ENCODE measurements around the gene RBM33.
A peak's percentile ranks its signal among the peaks of the same experiment; 100 is the strongest.

The RBM33 gene, protein sequence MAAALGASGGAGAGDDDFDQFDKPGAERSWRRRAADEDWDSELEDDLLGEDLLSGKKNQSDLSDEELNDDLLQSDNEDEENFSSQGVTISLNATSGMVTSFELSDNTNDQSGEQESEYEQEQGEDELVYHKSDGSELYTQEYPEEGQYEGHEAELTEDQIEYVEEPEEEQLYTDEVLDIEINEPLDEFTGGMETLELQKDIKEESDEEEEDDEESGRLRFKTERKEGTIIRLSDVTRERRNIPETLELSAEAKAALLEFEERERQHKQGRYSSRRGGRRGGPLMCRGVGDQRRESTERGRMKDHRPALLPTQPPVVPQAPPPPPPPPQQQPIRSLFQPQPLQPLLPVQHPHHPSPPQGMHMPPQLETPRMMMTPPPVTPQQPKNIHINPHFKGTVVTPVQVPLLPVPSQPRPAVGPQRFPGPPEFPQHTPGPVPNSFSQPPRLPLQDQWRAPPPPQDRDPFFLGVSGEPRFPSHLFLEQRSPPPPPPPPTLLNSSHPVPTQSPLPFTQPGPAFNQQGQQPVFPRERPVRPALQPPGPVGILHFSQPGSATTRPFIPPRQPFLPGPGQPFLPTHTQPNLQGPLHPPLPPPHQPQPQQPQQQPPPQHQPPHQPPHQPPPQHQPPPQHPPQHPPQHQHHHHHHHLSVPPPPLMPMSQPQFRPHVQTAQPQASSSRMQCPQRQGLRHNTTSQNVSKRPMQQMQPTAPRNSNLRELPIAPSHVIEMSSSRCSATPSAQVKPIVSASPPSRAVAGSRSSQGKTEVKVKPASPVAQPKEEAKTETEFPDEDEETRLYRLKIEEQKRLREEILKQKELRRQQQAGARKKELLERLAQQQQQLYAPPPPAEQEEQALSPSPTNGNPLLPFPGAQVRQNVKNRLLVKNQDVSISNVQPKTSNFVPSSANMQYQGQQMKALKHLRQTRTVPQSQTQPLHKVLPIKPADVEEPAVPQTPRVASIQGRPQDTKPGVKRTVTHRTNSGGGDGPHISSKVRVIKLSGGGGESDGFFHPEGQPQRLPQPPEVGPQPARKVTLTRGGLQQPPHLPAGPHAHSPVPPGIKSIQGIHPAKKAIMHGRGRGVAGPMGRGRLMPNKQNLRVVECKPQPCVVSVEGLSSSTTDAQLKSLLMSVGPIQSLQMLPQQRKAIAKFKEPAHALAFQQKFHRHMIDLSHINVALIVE

DNA sequence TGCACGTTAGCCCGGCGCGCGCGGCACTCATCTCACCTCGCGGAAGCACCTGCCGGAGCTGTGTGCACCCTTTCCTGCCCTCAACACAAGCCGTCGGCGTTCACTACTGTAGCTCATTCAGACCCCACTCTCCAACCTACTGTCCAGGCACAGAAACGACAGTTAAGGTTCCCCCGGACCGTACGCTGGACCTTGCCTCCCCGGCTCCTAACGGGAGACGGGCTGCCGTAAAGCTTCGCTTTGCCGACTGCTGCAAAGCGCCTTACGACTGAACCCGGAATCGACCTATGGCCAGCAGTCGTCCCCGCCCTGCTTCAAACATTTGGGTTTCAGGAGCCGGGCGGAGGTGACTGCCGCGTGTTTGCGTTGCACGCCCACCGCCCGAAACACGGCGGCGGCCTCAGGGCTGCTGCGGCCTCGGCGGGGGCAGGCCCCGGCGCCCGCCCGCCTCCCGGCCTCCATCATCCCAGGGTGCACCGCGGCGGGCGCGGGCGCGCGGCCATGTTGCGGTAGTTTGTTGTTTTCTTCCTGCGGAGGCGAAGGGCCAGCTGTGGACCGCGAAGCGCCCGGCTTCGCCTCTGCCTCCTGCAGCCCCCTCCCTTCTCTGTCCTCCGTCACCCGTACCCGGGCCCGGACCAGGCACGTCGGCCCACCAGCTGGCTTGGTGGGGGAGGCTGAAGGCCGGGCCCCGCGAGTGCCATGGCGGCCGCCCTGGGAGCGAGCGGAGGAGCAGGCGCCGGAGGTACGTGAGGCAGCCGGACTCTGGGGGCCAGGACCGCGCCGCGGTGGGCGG, at the start of gene RBM33:
RBM33 (plus strand) TSS at position 484 of the 793 bp plus-strand sequence; CDS start at position 700, 216 bp downstream.
- H3K4me3 ChIP-seq (ENCODE audit: low read length) = peak within 1 kb of the TSS; percentile 73
- peaks cover 17% of the 10 kb centered on the region for H3K4me1 ChIP-seq (ENCODE audit: insufficient read depth, low read length)
- peak within 1 kb of the TSS; percentile 88 for H2AFZ ChIP-seq (ENCODE audit: low read depth, low read length)
- peaks cover 30% of the 10 kb centered on the region for H3K36me3 ChIP-seq (ENCODE audit: insufficient read depth, low read length)
- H3K9me3 ChIP-seq (ENCODE audit: low read length) = peaks cover 27% of the 10 kb centered on the region
- no peaks in the 10 kb centered on the region for H3K27me3 ChIP-seq (ENCODE audit: insufficient read depth, low read length)

DNA sequence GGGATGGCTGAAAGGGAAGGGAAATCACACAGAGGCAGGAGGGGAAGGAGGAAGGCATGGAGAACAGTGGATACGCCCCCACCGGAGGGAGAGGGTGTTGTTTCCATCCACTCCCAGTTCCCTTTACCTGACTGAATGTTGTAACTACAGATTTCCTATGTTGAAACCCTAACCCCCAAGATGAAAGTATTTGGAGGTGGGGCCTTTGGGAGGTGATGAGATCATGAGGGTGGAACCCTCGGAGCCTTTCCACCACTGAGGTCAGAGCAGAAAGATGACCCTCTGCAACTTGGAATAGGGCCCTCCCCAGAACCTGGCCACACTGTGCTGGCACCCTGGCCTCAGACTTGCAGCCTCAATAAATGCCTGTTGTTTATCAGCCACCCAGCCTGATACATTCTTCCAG, 49.5 kb upstream of the RBM33 start:
- Histone ChIP-seq H2AFZ (ENCODE audit: low read depth, low read length) (no peak overlapping the region), H3K27me3 (ENCODE audit: insufficient read depth, low read length) (no peaks in the 10 kb centered on the region), H3K4me1 (ENCODE audit: insufficient read depth, low read length) (peaks cover 10% of the 10 kb centered on the region), H3K9me3 (ENCODE audit: low read length) (peaks cover 4% of the 10 kb centered on the region), H3K36me3 (ENCODE audit: insufficient read depth, low read length) (no peaks in the 10 kb centered on the region), H3K4me3 (ENCODE audit: low read length) (no peak overlapping the region)

DNA sequence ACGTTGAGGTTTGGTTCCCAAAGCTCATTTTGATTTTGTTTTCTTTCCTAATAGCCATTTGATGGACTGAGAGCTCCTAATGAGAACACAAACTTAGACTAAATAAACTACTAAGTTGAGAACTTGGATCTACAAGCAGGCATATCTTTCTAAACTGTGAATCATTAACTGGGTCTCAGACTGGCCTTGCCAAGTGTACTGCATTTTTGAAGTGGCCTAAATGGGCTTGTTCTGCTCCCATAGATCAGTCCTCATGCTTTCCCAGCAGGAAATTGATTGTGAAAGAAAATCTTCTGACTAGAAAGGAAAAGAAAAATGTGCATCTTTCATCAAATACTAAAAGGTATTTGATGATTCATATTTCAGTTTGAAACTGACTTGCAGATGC, 46.7 kb upstream of the RBM33 start:
- no peaks in the 10 kb centered on the region for H3K9me3 ChIP-seq (ENCODE audit: low read length)
- no peaks in the 10 kb centered on the region for H3K4me1 ChIP-seq (ENCODE audit: insufficient read depth, low read length)
- H3K27me3 ChIP-seq (ENCODE audit: insufficient read depth, low read length) = no peaks in the 10 kb centered on the region
- H3K4me3 ChIP-seq (ENCODE audit: low read length) = no peak overlapping the region
- H2AFZ ChIP-seq (ENCODE audit: low read depth, low read length) = no peak overlapping the region
- H3K36me3 ChIP-seq (ENCODE audit: insufficient read depth, low read length) = no peaks in the 10 kb centered on the region

DNA sequence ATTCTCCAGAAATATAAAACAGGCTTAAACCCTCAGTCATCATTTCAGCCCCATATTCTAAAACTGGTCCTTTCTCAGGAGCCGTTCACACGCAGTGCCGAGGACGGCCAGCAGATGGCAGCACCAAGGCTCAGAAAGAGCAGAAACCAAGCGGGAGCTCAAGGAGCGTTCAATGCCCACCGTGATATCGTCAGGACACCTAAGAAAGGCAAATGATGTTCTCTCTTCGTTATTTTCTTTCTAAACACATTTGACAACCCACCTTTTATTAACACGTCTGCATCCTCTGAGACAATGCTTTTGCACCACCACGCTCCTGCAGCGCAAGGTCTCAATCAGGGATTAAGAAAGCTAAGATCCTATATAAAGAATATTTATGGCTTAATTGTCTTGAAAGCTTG, 45.7 kb upstream of the RBM33 start:
- H3K4me1 ChIP-seq (ENCODE audit: insufficient read depth, low read length) = no peaks in the 10 kb centered on the region
- H3K4me3 ChIP-seq (ENCODE audit: low read length) = no peak overlapping the region
- H3K27me3 ChIP-seq (ENCODE audit: insufficient read depth, low read length) = no peaks in the 10 kb centered on the region
- H3K36me3 ChIP-seq (ENCODE audit: insufficient read depth, low read length) = no peaks in the 10 kb centered on the region
- H3K9me3 ChIP-seq (ENCODE audit: low read length) = no peaks in the 10 kb centered on the region
- H2AFZ ChIP-seq (ENCODE audit: low read depth, low read length) = no peak overlapping the region

DNA sequence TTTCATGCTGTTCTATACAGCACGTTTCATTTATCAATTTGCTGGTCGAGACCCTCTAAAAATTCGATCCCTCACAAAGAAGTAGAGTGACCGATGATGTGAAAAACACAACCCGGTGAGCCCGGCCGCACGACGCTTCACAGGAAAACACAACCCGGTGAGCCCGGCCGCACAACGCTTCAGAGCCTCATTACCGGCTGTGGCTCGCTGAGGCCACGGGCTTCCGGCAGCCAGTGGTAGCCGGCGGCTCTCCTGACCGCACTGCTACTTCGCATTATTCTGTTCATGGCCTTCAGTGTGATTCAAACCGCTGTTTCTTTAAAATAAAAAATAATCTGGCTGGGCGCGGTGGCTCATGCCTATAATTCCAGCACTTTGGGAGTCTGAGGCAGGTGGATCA, 42.3 kb upstream of the RBM33 start:
- no peaks in the 10 kb centered on the region for H3K4me1 ChIP-seq (ENCODE audit: insufficient read depth, low read length)
- H2AFZ ChIP-seq (ENCODE audit: low read depth, low read length) = no peak overlapping the region
- no peaks in the 10 kb centered on the region for H3K36me3 ChIP-seq (ENCODE audit: insufficient read depth, low read length)
- H3K9me3 ChIP-seq (ENCODE audit: low read length) = peaks cover 4% of the 10 kb centered on the region
- H3K27me3 ChIP-seq (ENCODE audit: insufficient read depth, low read length) = no peaks in the 10 kb centered on the region
- H3K4me3 ChIP-seq (ENCODE audit: low read length) = no peak overlapping the region

DNA sequence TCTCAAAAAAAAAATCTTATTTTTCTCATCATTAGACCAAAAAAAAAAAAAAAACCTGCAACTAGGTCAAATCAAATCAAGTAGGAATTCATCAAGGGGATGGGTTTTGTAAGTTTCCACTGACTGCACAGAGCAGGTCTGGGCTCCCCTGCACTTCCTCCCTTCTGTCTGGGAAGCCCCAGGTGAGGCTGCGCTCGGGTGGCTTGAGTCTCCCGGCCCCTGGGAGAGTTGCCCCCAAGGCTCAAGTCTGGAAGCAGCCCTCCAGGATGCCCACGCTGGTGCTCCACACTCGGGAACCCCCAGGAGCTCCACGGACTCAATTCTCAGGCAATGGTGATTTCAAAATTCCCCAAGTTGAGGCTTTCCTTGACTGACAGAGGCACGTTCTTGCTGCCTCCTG, 41.7 kb upstream of the RBM33 start:
- Histone ChIP-seq H3K36me3 (ENCODE audit: insufficient read depth, low read length) (no peaks in the 10 kb centered on the region), H3K9me3 (ENCODE audit: low read length) (peaks cover 4% of the 10 kb centered on the region), H3K27me3 (ENCODE audit: insufficient read depth, low read length) (no peaks in the 10 kb centered on the region), H2AFZ (ENCODE audit: low read depth, low read length) (no peak overlapping the region), H3K4me1 (ENCODE audit: insufficient read depth, low read length) (no peaks in the 10 kb centered on the region), H3K4me3 (ENCODE audit: low read length) (no peak overlapping the region)

DNA sequence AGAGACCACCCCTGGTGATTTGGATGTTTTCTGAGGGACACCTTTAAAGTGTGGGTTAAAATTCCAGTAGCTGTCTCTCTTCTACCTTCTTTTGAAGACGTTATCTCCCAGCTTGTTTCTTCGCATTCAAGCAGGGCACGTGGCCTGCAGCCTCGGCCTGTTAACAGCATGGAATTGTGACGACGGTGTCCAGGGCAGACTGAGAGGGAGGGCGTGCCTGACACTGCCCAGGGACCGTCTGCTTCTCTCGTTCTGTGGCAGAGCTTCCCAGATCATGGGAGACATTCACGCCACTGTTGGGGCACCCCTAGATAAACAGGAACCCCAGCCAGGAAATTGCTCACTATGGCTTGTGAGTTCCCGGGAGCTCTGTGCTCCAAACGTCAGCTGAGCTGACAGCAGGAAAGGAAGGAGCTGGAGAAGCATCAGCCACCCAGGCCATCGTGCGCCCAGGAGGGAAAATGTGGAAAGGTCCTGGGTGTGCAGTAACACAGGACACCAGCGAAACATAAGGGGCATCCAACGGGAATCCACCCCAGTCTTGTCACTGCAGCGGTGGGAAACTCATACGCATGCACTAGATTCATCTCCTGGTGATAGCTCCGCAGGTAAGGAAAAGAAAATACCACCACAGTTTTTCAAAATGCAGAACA, 41.1 kb upstream of the RBM33 start:
- Histone ChIP-seq H2AFZ (ENCODE audit: low read depth, low read length) (no peak overlapping the region), H3K27me3 (ENCODE audit: insufficient read depth, low read length) (no peaks in the 10 kb centered on the region), H3K36me3 (ENCODE audit: insufficient read depth, low read length) (no peaks in the 10 kb centered on the region), H3K9me3 (ENCODE audit: low read length) (peaks cover 4% of the 10 kb centered on the region), H3K4me1 (ENCODE audit: insufficient read depth, low read length) (no peaks in the 10 kb centered on the region), H3K4me3 (ENCODE audit: low read length) (no peak overlapping the region)

DNA sequence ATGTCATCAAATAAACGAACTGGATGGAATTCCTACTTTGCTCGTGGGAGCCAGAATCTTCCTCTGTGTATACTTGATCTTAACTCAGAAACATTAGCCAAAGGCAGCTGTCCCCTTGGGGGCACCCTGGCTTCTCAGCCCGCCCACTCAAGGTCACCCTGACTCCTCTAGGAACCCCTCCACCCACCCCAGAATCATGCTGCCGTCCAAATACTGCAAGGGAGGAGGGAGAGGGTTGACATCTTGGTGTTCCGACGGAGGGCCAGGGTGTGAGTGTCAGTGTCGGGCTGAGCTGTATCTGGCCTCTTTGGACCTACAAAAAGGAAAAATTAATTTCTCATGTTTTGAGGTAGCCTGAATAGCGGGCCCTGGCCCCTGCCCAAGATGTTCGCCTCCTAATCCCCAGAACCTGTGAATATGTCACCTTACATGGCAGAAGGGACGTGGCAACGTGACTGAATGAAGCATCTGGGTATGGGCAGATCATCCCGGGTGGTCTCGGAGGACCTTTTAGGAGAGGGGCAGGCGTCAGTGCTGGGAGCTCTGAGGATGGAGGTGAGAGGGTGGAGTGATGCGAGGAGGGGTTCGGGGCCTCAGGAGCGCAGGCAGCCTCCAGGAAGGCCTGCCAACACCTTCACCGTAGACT, 40.5 kb upstream of the RBM33 start:
- Histone ChIP-seq H3K36me3 (ENCODE audit: insufficient read depth, low read length) (no peaks in the 10 kb centered on the region), H3K9me3 (ENCODE audit: low read length) (peaks cover 4% of the 10 kb centered on the region), H3K4me3 (ENCODE audit: low read length) (no peak overlapping the region), H3K4me1 (ENCODE audit: insufficient read depth, low read length) (no peaks in the 10 kb centered on the region), H2AFZ (ENCODE audit: low read depth, low read length) (no peak overlapping the region), H3K27me3 (ENCODE audit: insufficient read depth, low read length) (no peaks in the 10 kb centered on the region)

DNA sequence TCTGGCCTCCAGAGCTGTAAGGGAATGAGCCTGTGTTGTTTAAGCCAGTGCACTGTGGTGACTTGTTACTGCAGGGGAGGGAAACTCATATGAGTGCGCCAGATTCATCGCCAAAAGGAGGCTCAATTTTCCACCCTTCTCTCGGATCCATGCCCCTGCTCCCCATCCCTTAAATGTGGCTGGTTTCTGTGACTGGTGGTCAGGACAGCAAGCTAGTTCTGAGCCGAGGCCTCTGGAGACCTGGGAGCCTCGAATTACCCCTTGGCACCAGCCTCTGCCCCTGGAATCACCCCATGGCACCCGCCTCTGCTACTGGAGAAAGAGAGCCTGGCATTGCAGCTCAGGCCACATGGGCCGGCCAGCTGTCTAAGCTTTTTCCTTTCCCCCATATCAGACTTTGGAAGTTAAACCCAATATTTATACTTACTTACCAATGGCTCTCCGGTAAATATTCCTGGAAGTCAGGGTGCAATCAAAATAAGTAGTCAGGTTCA, 39.9 kb upstream of the RBM33 start:
- Histone ChIP-seq H3K4me3 (ENCODE audit: low read length) (no peak overlapping the region), H3K27me3 (ENCODE audit: insufficient read depth, low read length) (no peaks in the 10 kb centered on the region), H3K4me1 (ENCODE audit: insufficient read depth, low read length) (no peaks in the 10 kb centered on the region), H3K9me3 (ENCODE audit: low read length) (peaks cover 4% of the 10 kb centered on the region), H2AFZ (ENCODE audit: low read depth, low read length) (no peak overlapping the region), H3K36me3 (ENCODE audit: insufficient read depth, low read length) (no peaks in the 10 kb centered on the region)

DNA sequence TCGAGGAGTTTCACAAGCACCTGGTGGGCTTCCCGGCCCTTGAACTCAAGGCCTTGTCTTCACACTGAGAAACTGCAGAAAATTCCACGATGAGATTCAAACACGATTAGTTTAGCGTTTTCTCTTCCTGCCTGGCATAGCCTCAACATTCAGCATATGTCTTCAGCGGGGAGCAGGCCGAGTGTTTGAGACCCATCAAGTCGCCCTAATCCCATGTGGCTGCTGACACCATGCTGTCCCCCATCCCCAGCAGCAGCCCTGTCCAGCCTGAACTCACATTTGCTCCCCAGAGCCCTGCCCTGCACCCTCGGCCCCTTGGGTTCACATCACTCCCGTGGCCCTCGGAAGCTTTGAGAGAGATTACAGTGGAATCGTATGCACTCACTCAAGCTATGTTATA, 35.3 kb upstream of the RBM33 start:
- Histone ChIP-seq H3K9me3 (ENCODE audit: low read length) (peaks cover 4% of the 10 kb centered on the region), H3K4me1 (ENCODE audit: insufficient read depth, low read length) (no peaks in the 10 kb centered on the region), H3K4me3 (ENCODE audit: low read length) (no peak overlapping the region), H3K27me3 (ENCODE audit: insufficient read depth, low read length) (no peaks in the 10 kb centered on the region), H3K36me3 (ENCODE audit: insufficient read depth, low read length) (no peaks in the 10 kb centered on the region), H2AFZ (ENCODE audit: low read depth, low read length) (no peak overlapping the region)

DNA sequence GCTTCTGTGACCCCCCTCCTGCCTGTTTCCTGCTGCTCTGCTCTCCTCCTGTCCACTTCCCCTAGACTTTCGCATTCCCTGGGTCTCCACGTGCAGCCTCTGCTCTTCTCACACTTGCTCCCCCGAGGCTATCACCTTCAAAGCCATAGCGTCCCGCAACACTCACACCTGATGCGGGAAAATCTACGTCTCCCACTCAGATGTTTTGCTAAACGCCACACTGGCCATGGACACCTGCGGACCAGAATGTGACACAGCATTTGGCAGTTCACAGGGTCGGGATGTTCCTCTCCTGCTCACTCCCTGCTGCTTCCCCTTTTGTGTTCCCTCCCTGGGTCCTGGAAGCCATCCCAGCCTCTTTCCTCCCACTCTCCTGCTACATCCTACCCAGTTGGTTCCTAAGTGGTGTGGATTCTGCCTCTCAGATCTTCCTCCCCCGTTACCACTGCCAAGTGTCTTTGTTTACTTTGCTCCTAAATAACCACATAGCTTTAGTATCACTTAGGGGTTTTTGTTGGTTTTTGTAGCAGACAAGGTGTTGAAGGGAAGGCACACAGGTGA, 33.7 kb upstream of the RBM33 start:
- Histone ChIP-seq H3K36me3 (ENCODE audit: insufficient read depth, low read length) (peaks cover 3% of the 10 kb centered on the region), H3K27me3 (ENCODE audit: insufficient read depth, low read length) (no peaks in the 10 kb centered on the region), H2AFZ (ENCODE audit: low read depth, low read length) (no peak overlapping the region), H3K4me3 (ENCODE audit: low read length) (no peak overlapping the region), H3K9me3 (ENCODE audit: low read length) (peaks cover 5% of the 10 kb centered on the region), H3K4me1 (ENCODE audit: insufficient read depth, low read length) (no peaks in the 10 kb centered on the region)
